ENCODE data around the gene TEX51. TPM values are rescaled to one million over a fixed set of nuclear protein-coding genes. Genes with fewer than 3 reads are reported as not detected.

Gene TEX51
- total RNA-seq, 1 donor: not detected

DNA sequence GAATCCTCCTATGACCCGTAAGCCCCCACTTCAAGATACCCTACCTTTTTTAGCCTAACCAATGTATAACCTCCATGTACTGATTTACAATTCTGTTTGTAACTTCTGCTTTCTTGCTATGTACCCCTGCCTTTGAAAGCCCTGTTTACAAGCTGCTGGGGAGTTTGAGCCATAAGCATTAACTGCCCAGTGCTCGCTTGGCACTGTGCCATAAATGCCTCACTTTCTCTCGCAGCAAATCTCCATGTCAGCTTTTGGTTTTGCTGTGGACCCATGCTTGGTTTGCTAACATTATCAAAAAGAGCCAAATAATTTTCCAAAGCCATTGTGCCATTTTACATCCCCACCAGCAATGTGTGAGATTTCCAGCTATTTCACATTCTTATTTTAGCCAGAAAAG is 51.8 kb downstream of the TEX51 start:
- no peak for TF ChIP-seq CTCF (IDR thresholded peaks at IDR 0.05; ENCODE audit: insufficient read depth, low read length)
- no peak for DNase-seq (ENCODE audit: low read depth)
- H3K4me3 ChIP-seq (ENCODE audit: low read depth, low read length): no peak overlapping the region

Other genes starting within 250 kb of the TEX51 start
- gene GYPC, start 242.7 kb upstream of the TEX51 start, total RNA-seq (ENCODE audit: low replicate concordance): 38.7 and 62.7 TPM in 2 replicates
- gene BIN1, start 208.3 kb downstream of the TEX51 start, total RNA-seq (ENCODE audit: low replicate concordance): 45.8 and 68.7 TPM in 2 replicates

Data from fibroblast of the aortic adventitia (primary cell).